GM12801 (cell line): ENCODE data around the gene LRCOL1.

ENCODE experiments used
- CTCF ChIP-seq: IDR thresholded peaks from one replicate; pipeline ENCODE4 v1.5.1; 2011; ENCODE audit warnings: control low read depth; ENCODE audit not compliant: insufficient read length; ENCODE audit errors: extremely low read depth

Gene LRCOL1

GRCh38 chr12:132610051-132610759 lies at the start of gene LRCOL1:
TSS of gene LRCOL1 (minus strand) at chr12:132610582. CDS start at chr12:132606251, 4,331 bp downstream.
- no peak for TF ChIP-seq CTCF

GRCh38 chr12:132660052-132660451 lies 49.7 kb upstream of the LRCOL1 start:
- TF ChIP-seq CTCF: no peak

- TF ChIP-seq CTCF: no peak
These were observed 48.8 kb upstream of the LRCOL1 start for GRCh38 chr12:132659146-132659545.

- TF ChIP-seq CTCF: no peak
These were observed 47.9 kb upstream of the LRCOL1 start for GRCh38 chr12:132658149-132658894.

GRCh38 chr12:132657004-132657727 lies 46.8 kb upstream of the LRCOL1 start:
- no peak for TF ChIP-seq CTCF

GRCh38 chr12:132653567-132654290 lies 43.3 kb upstream of the LRCOL1 start:
- no peak for TF ChIP-seq CTCF
